LNCAP (cell line): ENCODE measurements around the gene MCM3AP.

Experiments
- TF ChIP-seq, protein P1 (sequence below): fragments of 450-650 bp; IDR thresholded peaks from 2 replicates; pipeline ENCODE4 v1.5.1; 2017; ENCODE audit warnings: mild to moderate bottlenecking

Gene MCM3AP

DNA sequence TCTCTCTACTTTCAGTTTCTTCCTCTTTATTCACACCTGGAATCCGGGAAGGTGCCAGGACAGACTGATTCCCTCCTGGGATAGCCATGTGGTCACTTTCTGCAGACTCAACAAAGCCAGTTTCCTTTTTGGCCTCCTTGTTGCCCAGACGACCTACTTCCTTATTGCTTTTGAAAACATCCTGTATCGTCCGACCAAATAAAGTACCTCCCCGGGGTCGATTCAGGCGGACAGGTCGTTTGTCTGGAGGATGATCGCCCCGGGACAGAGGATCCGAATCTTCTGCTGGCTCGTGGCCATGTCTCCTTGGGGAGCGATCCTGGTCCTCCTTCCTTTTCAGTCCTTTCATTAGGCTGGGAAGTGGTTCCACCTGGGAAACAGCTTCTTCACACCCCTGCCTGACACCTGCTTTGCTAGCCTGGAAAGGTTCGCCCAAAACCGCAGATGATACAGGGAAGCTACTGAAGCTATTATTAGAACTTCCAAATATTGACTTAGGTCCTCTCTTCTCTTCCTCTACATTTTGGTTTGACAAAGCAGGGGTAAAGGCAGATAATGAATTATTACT, 1.2 kb downstream of the MCM3AP start:
- TF ChIP-seq, protein P1, sequence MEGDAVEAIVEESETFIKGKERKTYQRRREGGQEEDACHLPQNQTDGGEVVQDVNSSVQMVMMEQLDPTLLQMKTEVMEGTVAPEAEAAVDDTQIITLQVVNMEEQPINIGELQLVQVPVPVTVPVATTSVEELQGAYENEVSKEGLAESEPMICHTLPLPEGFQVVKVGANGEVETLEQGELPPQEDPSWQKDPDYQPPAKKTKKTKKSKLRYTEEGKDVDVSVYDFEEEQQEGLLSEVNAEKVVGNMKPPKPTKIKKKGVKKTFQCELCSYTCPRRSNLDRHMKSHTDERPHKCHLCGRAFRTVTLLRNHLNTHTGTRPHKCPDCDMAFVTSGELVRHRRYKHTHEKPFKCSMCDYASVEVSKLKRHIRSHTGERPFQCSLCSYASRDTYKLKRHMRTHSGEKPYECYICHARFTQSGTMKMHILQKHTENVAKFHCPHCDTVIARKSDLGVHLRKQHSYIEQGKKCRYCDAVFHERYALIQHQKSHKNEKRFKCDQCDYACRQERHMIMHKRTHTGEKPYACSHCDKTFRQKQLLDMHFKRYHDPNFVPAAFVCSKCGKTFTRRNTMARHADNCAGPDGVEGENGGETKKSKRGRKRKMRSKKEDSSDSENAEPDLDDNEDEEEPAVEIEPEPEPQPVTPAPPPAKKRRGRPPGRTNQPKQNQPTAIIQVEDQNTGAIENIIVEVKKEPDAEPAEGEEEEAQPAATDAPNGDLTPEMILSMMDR = no peak

GRCh38 chr21:46274797-46275390, 10.5 kb downstream of the MCM3AP start:
- TF ChIP-seq, protein P1 = no peak

- TF ChIP-seq, protein P1 = no peak
These were observed 12.1 kb downstream of the MCM3AP start for GRCh38 chr21:46273341-46273740.

DNA sequence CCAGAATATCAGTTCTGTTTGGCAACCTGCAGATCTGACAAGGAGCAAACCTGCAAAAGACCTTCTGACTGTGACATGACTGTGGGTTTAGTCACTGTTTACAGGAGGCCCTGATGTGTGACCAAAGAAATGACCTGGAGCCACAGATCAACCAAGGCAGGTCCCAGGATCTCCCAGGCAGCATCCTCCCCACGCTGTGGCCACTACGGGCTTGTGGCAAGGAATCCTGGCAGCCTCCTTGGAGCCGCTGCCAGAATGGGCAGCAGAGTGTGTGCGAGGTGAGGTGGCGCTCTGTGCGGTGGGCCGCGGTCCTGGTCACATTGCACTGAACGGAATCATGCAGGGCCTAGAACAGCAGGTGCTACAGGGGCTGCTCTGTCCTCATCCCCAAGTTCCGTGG, 15.9 kb downstream of the MCM3AP start:
- TF ChIP-seq, protein P1 = no peak

DNA sequence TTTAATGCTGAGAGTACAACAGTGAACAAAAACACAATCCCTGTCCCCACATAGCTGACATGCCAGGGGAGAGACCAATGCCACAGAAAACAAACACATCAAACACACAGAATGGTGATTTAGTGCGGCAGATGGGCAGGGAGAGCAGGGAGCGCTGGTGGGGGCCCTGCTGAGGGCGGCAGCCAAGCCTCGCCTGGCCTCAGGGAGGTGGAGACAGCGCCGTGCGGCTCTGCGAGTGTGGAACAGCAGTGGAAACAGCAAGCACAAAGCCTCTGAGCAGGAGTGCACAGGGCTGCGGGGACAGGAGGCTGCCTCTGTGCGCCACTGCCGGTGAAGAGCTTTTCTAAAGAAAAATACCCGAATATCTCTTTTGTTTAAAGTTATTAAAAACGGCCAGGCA, 17.0 kb downstream of the MCM3AP start:
- TF ChIP-seq, protein P1 = no peak

GRCh38 chr21:46266946-46267345, 18.5 kb downstream of the MCM3AP start:
- TF ChIP-seq, protein P1 = no peak

GRCh38 chr21:46265736-46266525, 19.5 kb downstream of the MCM3AP start:
- TF ChIP-seq, protein P1 = no peak
